Mammary epithelial cell (primary cell): Measurements from ENCODE around the gene HIVEP3.

Source experiments
- EZH2 ChIP-seq: IDR thresholded peaks from 2 replicates; pipeline ENCODE4 v1.6.1; 2012; ENCODE audit warnings: low read length, inconsistent platforms, borderline replicate concordance
- TF ChIP-seq, protein P1 (sequence below), 2 donors: IDR thresholded peaks in 1 of 2; conservative IDR thresholded peaks in 1 of 2; 2 replicates each; pipeline ENCODE4 v1.5.1; 2011 to 2012; ENCODE audit warnings: inconsistent platforms in 2 of 2, low read length in 2 of 2, mild to moderate bottlenecking in 2 of 2, control low read depth in 1 of 2, low read depth in 1 of 2; ENCODE audit not compliant: insufficient read depth in 1 of 2; ENCODE audit errors: extremely low read depth in 1 of 2

DNA sequence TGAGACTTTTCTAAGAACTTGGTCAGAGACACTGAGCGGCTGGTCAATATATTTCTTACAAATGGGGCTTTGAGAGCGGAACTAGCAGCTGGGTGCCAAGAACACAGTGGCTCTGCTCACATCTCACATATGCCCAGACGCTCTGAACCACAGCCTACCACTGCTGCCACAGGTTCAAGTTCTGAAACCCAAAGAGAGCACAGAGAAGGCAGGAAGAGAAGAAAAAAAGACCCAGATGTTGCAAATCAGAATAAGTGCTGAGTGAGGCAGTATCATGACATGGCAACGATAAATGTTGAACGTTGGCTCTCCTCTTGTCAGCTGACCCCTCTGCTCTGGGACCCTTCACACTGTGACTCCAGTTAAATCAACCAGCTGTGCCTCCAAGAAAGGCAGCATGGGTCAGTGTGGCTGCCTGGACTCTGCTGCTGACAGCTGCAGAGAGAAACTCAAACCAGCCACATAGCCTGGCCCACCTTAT is 26.4 kb downstream of the HIVEP3 start:
- TF ChIP-seq, protein P1, sequence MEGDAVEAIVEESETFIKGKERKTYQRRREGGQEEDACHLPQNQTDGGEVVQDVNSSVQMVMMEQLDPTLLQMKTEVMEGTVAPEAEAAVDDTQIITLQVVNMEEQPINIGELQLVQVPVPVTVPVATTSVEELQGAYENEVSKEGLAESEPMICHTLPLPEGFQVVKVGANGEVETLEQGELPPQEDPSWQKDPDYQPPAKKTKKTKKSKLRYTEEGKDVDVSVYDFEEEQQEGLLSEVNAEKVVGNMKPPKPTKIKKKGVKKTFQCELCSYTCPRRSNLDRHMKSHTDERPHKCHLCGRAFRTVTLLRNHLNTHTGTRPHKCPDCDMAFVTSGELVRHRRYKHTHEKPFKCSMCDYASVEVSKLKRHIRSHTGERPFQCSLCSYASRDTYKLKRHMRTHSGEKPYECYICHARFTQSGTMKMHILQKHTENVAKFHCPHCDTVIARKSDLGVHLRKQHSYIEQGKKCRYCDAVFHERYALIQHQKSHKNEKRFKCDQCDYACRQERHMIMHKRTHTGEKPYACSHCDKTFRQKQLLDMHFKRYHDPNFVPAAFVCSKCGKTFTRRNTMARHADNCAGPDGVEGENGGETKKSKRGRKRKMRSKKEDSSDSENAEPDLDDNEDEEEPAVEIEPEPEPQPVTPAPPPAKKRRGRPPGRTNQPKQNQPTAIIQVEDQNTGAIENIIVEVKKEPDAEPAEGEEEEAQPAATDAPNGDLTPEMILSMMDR (conservative IDR thresholded peaks at IDR 0.05 in 1 of 2, IDR thresholded peaks at IDR 0.05 in 1 of 2; ENCODE audit: extremely low read depth in 1 of 2, insufficient read depth in 1 of 2, low read depth in 1 of 2, low read length in 2 of 2): no peak
- TF ChIP-seq EZH2: no peak
